ENCODE data around the gene ZNF865.

The ZNF865 gene

GRCh38 chr19:55660991-55661390 is 55.5 kb downstream of the ZNF865 start (continued):
- no peak for TF ChIP-seq CSRNP3 (CRISPR knock-in tag; IDR thresholded peaks at IDR 0.05)

GRCh38 chr19:55661826-55662225 is 56.4 kb downstream of the ZNF865 start:
- ATAC-seq, result no peak

DNA sequence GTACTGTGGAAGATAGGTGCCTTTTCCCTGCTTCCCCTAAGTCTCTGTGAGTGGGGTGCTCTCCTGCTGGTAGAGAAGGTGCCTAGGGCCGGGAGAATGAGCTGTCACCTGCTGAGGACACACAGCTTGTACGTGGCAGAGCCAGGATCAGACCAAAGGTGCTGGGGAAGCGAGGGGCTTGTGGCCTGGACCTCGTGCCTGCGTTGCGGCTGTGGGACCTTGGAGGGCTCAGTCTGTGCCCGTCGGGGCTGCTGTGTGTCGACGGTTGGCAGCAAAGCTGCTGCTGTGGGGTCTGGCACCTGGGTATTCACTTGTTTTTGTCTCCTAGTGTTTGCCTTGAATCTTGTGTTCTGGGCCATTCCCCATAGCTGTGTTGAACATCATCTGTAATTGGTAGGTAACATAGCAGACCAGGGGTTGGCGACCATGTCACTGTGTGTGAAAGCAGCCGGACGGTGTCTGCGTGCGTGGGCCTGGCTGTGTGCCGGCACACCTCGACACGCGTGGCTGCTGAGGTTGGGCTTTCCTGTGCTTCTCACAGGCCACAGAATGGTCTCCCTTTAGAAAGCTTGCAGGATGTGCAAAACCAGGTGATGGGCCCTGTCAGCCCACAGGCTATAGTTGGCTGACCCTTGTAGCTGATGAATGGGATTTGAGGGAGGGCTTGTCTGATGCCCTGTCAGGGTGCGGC is 58.5 kb downstream of the ZNF865 start:
- no peak for ATAC-seq
- TF ChIP-seq TOX (CRISPR knock-in tag; IDR thresholded peaks at IDR 0.05; ENCODE audit: borderline replicate concordance), result no peak
- TF ChIP-seq ZNF70 (CRISPR knock-in tag; IDR thresholded peaks at IDR 0.05), result no peak
- no peak for TF ChIP-seq ESRRG (CRISPR knock-in tag; IDR thresholded peaks at IDR 0.05)
- TF ChIP-seq, protein P1, sequence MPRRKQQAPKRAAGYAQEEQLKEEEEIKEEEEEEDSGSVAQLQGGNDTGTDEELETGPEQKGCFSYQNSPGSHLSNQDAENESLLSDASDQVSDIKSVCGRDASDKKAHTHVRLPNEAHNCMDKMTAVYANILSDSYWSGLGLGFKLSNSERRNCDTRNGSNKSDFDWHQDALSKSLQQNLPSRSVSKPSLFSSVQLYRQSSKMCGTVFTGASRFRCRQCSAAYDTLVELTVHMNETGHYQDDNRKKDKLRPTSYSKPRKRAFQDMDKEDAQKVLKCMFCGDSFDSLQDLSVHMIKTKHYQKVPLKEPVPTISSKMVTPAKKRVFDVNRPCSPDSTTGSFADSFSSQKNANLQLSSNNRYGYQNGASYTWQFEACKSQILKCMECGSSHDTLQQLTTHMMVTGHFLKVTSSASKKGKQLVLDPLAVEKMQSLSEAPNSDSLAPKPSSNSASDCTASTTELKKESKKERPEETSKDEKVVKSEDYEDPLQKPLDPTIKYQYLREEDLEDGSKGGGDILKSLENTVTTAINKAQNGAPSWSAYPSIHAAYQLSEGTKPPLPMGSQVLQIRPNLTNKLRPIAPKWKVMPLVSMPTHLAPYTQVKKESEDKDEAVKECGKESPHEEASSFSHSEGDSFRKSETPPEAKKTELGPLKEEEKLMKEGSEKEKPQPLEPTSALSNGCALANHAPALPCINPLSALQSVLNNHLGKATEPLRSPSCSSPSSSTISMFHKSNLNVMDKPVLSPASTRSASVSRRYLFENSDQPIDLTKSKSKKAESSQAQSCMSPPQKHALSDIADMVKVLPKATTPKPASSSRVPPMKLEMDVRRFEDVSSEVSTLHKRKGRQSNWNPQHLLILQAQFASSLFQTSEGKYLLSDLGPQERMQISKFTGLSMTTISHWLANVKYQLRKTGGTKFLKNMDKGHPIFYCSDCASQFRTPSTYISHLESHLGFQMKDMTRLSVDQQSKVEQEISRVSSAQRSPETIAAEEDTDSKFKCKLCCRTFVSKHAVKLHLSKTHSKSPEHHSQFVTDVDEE (CRISPR knock-in tag; IDR thresholded peaks at IDR 0.05), result no peak
- TF ChIP-seq ZC3H10 (CRISPR knock-in tag; IDR thresholded peaks at IDR 0.05), result no peak
- TF ChIP-seq ISL1 (CRISPR knock-in tag; IDR thresholded peaks at IDR 0.05), result no peak
- TF ChIP-seq, protein P2, sequence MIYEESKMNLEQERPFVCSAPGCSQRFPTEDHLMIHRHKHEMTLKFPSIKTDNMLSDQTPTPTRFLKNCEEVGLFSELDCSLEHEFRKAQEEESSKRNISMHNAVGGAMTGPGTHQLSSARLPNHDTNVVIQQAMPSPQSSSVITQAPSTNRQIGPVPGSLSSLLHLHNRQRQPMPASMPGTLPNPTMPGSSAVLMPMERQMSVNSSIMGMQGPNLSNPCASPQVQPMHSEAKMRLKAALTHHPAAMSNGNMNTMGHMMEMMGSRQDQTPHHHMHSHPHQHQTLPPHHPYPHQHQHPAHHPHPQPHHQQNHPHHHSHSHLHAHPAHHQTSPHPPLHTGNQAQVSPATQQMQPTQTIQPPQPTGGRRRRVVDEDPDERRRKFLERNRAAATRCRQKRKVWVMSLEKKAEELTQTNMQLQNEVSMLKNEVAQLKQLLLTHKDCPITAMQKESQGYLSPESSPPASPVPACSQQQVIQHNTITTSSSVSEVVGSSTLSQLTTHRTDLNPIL (CRISPR knock-in tag; IDR thresholded peaks at IDR 0.05; ENCODE audit: low read depth), result no peak
- no peak for TF ChIP-seq CSRNP3 (CRISPR knock-in tag; IDR thresholded peaks at IDR 0.05)

More at GRCh38 chr19:55661826-55662225, 56.4 kb downstream of the ZNF865 start:
- TF ChIP-seq ZC3H10 (CRISPR knock-in tag; IDR thresholded peaks at IDR 0.05) (no peak), ISL1 (CRISPR knock-in tag; IDR thresholded peaks at IDR 0.05) (no peak), BACH2 (CRISPR knock-in tag; IDR thresholded peaks at IDR 0.05; ENCODE audit: borderline replicate concordance) (no peak), PPARA (CRISPR knock-in tag; IDR thresholded peaks at IDR 0.05; ENCODE audit: borderline replicate concordance) (no peak), RARB (CRISPR knock-in tag; IDR thresholded peaks at IDR 0.05) (no peak), ZFP30 (CRISPR knock-in tag; IDR thresholded peaks at IDR 0.05) (no peak), TCF4 (CRISPR knock-in tag; IDR thresholded peaks at IDR 0.05; ENCODE audit: borderline replicate concordance) (no peak), ZNF8 (CRISPR knock-in tag; IDR thresholded peaks at IDR 0.05) (no peak), OSR1 (CRISPR knock-in tag; IDR thresholded peaks at IDR 0.05) (no peak), CSDC2 (CRISPR knock-in tag; IDR thresholded peaks at IDR 0.05) (no peak), ARNTL (CRISPR knock-in tag; IDR thresholded peaks at IDR 0.05; ENCODE audit: borderline replicate concordance, low read depth) (no peak), GLIS3 (CRISPR knock-in tag; IDR thresholded peaks at IDR 0.05) (no peak)
- TF ChIP-seq, protein P3, sequence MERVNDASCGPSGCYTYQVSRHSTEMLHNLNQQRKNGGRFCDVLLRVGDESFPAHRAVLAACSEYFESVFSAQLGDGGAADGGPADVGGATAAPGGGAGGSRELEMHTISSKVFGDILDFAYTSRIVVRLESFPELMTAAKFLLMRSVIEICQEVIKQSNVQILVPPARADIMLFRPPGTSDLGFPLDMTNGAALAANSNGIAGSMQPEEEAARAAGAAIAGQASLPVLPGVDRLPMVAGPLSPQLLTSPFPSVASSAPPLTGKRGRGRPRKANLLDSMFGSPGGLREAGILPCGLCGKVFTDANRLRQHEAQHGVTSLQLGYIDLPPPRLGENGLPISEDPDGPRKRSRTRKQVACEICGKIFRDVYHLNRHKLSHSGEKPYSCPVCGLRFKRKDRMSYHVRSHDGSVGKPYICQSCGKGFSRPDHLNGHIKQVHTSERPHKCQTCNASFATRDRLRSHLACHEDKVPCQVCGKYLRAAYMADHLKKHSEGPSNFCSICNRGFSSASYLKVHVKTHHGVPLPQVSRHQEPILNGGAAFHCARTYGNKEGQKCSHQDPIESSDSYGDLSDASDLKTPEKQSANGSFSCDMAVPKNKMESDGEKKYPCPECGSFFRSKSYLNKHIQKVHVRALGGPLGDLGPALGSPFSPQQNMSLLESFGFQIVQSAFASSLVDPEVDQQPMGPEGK (CRISPR knock-in tag; IDR thresholded peaks at IDR 0.05; ENCODE audit: borderline replicate concordance), result no peak
- TF ChIP-seq, protein P2 (CRISPR knock-in tag; IDR thresholded peaks at IDR 0.05; ENCODE audit: low read depth), result no peak
- TF ChIP-seq, protein P4, sequence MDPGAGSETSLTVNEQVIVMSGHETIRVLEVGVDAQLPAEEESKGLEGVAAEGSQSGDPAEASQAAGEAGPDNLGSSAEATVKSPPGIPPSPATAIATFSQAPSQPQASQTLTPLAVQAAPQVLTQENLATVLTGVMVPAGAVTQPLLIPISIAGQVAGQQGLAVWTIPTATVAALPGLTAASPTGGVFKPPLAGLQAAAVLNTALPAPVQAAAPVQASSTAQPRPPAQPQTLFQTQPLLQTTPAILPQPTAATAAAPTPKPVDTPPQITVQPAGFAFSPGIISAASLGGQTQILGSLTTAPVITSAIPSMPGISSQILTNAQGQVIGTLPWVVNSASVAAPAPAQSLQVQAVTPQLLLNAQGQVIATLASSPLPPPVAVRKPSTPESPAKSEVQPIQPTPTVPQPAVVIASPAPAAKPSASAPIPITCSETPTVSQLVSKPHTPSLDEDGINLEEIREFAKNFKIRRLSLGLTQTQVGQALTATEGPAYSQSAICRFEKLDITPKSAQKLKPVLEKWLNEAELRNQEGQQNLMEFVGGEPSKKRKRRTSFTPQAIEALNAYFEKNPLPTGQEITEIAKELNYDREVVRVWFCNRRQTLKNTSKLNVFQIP (CRISPR knock-in tag; IDR thresholded peaks at IDR 0.05; ENCODE audit: borderline replicate concordance, low read depth), result no peak
- TF ChIP-seq, protein P1 (CRISPR knock-in tag; IDR thresholded peaks at IDR 0.05), result no peak
